ENCODE measurements around the gene TRA2B. TPM values are rescaled to one million over a fixed set of nuclear protein-coding genes. Genes with fewer than 3 reads are reported as not detected.

TRA2B gene
- total RNA-seq, 1 experiment from 2014 or later, result 204 TPM

DNA sequence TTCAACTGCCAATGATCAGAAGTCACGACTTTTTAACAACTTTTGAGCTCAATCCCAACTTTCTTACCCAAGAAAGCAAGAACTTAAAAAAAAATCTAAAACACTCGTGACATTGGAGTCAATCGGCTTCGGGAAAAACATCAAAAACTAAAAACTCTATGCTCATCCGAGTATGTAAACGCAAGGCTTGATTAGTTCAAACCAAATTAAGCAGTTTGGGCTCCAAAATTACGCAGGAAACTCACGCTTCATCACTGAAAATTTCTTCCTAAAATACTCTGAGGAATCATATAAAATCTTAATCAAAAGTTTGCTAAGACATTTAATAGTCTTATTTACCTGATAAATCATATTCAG is 1.6 kb downstream of the TRA2B start:
- no peaks in the 10 kb centered on the region for H3K36me3 ChIP-seq (ENCODE audit: control insufficient read depth, insufficient read depth, low read length)
- Mint-ChIP-seq H3K27ac (ENCODE audit: unreplicated experiment) (peak overlapping the region; percentile 99), H3K4me3 (ENCODE audit: unreplicated experiment) (peak overlapping the region; percentile 94), H3K27me3 (ENCODE audit: insufficient read depth, unreplicated experiment) (no peaks in the 10 kb centered on the region), H3K9me3 (ENCODE audit: unreplicated experiment) (no peaks in the 10 kb centered on the region), H3K4me1 (ENCODE audit: low read depth, unreplicated experiment) (peaks cover 22% of the 10 kb centered on the region), H3K36me3 (ENCODE audit: insufficient read depth, unreplicated experiment) (peaks cover 61% of the 10 kb centered on the region)
- no peaks in the 10 kb centered on the region for H3K9me3 ChIP-seq
- ChIA-PET POLR2A (no interaction called here), CTCF (no interaction called here)
- H3K4me3 ChIP-seq (ENCODE audit: low read depth, low read length), result peak overlapping the region; percentile 89
- intact Hi-C loops (cut with micrococcal nuclease; ENCODE audit: unreplicated experiment), result loop anchor here (10.0 kb wide), 1 partner anchor 111 kb away; the partner anchor contains the start of gene IGF2BP2
- DNase-seq, result no peak
- TF ChIP-seq CTCF (IDR thresholded peaks at IDR 0.05; ENCODE audit: insufficient read depth in 1 of 2, low read depth in 1 of 2, low read length in 1 of 2, severe bottlenecking in 1 of 2, unreplicated experiment in 1 of 2), result no peak
- peaks cover 43% of the 10 kb centered on the region for H3K4me1 ChIP-seq
- no TSS peak for BruUV-seq (replicated peaks)
- no peaks in the 10 kb centered on the region for H3K27me3 ChIP-seq (replicated peaks; ENCODE audit: control insufficient read depth, insufficient read depth, low read length)

GRCh38 chr3:185935465-185936272 is 2.1 kb downstream of the TRA2B start:
- Histone ChIP-seq H3K4me1 (peaks cover 46% of the 10 kb centered on the region), H3K36me3 (ENCODE audit: control insufficient read depth, insufficient read depth, low read length) (no peaks in the 10 kb centered on the region), H3K9me3 (no peaks in the 10 kb centered on the region), H3K4me3 (ENCODE audit: low read depth, low read length) (peak overlapping the region; percentile 89), H3K27me3 (replicated peaks; ENCODE audit: control insufficient read depth, insufficient read depth, low read length) (no peaks in the 10 kb centered on the region)
- ChIA-PET CTCF (interaction anchor here (0.5 to 0.7 kb wide), 2 partner anchors 8 to 297 kb away, joined by 3 to 5 read pairs; no protein-coding TSS in a partner anchor), POLR2A (no interaction called here)
- no peaks in the 10 kb centered on the region for H3K27me3 Mint-ChIP-seq (ENCODE audit: insufficient read depth, unreplicated experiment)
- intact Hi-C loops (cut with micrococcal nuclease; ENCODE audit: unreplicated experiment), result loop anchor here (10.0 kb wide), 1 partner anchor 111 kb away; the partner anchor contains the start of gene IGF2BP2
- peaks cover 24% of the 10 kb centered on the region for H3K4me1 Mint-ChIP-seq (ENCODE audit: low read depth, unreplicated experiment)
- peaks cover 67% of the 10 kb centered on the region for H3K36me3 Mint-ChIP-seq (ENCODE audit: insufficient read depth, unreplicated experiment)
- peak overlapping the region; percentile 99 for H3K27ac Mint-ChIP-seq (ENCODE audit: unreplicated experiment)
- DNase-seq, result no peak
- TF ChIP-seq CTCF (IDR thresholded peaks at IDR 0.05; ENCODE audit: insufficient read depth in 1 of 2, low read depth in 1 of 2, low read length in 1 of 2, severe bottlenecking in 1 of 2, unreplicated experiment in 1 of 2), result no peak
- peak overlapping the region; percentile 94 for H3K4me3 Mint-ChIP-seq (ENCODE audit: unreplicated experiment)
- H3K9me3 Mint-ChIP-seq (ENCODE audit: unreplicated experiment), result no peaks in the 10 kb centered on the region
- BruUV-seq (replicated peaks), result no TSS peak

GRCh38 chr3:185934767-185935464 is 2.9 kb downstream of the TRA2B start:
- no peaks in the 10 kb centered on the region for H3K27me3 ChIP-seq (replicated peaks; ENCODE audit: control insufficient read depth, insufficient read depth, low read length)
- Mint-ChIP-seq H3K9me3 (ENCODE audit: unreplicated experiment) (no peaks in the 10 kb centered on the region), H3K27me3 (ENCODE audit: insufficient read depth, unreplicated experiment) (no peaks in the 10 kb centered on the region), H3K36me3 (ENCODE audit: insufficient read depth, unreplicated experiment) (peaks cover 74% of the 10 kb centered on the region), H3K4me3 (ENCODE audit: unreplicated experiment) (peak overlapping the region; percentile 94), H3K4me1 (ENCODE audit: low read depth, unreplicated experiment) (peaks cover 27% of the 10 kb centered on the region), H3K27ac (ENCODE audit: unreplicated experiment) (peak overlapping the region; percentile 99)
- BruUV-seq (replicated peaks), result no TSS peak
- intact Hi-C loops (cut with micrococcal nuclease; ENCODE audit: unreplicated experiment), result loop anchor here (10.0 kb wide), 1 partner anchor 110 kb away; the partner anchor contains the start of gene IGF2BP2
- ChIA-PET CTCF (no interaction called here), POLR2A (no interaction called here)
- no peak for DNase-seq
- H3K4me1 ChIP-seq, result peaks cover 49% of the 10 kb centered on the region
- H3K9me3 ChIP-seq, result no peaks in the 10 kb centered on the region
- H3K4me3 ChIP-seq (ENCODE audit: low read depth, low read length), result 0 out of 2 replicates have a peak overlapping the region, but pooled peaks have one; percentile 0
- H3K36me3 ChIP-seq (ENCODE audit: control insufficient read depth, insufficient read depth, low read length), result no peaks in the 10 kb centered on the region
- TF ChIP-seq CTCF (IDR thresholded peaks at IDR 0.05; ENCODE audit: insufficient read depth in 1 of 2, low read depth in 1 of 2, low read length in 1 of 2, severe bottlenecking in 1 of 2, unreplicated experiment in 1 of 2), result no peak

All from Caco-2 (cell line).